Activated CD8-positive, alpha-beta memory T cell treated with anti-CD3 and anti-CD28 coated beads for 4 hours (primary cell): ENCODE data around the gene CIAO2B.
"Not testable (repeated sequence)": the region's sequence is repeated elsewhere in the genome, so short reads cannot be mapped to it uniquely, and the experiment has no call there.

Experiments
- DNase-seq, 2 donors: peaks; one replicate each; pipeline ENCODE4 v3.0.0-alpha.2; 2020; ENCODE audit warnings: low read depth in 2 of 2

The CIAO2B gene

DNA sequence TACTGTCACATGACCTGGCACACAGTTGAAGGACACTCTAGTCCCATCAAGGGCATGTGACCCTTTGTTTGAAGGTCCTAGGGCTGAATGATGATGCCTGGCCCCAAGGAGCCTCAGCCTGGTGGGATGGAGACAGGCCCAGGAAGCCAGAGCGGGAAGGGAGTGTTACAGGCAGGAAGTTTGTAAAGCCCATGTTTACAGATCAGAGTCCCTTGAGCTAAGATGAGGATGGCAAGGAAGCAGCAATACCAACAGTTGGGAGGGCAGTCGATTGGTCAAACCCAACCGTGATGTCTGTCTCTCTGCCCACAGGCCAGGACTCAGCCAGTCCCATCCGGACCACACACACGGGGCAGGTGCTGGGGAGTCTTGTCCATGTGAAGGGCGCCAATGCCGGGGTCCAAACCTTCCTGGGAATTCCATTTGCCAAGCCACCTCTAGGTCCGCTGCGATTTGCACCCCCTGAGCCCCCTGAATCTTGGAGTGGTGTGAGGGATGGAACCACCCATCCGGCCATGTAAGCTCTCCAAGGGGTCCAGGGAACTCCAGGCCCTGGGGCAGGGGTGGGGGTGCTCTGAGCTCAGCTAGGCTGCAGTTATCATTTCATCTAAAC, 3.6 kb upstream of the CIAO2B start:
- no peak for DNase-seq

DNA sequence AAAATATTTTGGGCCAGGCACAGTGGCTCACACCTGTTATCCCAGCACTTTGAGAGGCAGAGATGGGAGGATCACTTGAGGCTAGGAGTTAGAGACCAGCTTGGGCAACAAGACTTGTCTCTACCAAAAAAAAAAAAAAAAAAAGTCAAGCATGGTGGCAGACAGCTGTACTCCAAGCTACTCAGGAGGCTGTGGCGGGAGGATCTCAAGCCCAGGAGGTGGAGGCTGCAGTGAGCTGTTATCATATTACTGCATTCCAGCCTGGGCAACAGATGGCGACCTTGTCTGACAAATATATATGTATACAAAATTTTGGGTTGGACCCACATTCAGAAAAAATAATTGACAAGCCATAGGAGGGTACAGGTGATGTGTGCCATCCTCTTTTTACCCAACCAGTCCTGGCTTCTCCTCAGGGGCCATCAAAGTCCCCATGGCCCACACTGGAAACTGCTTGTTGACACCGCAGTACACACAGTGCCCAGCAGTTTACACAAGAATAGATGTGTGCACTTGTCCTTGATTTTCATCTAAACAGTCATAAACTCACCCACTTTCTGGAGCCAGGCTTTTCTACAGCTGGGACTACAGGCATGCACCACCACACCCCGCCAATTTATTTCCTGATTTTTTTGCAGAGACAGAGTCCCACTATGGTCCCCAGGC, 2.8 kb upstream of the CIAO2B start:
- no peak for DNase-seq

GRCh38 chr16:66936462-66936861, 2.3 kb upstream of the CIAO2B start:
- no peak for DNase-seq

- DNase-seq: no peak
Measured at GRCh38 chr16:66935314-66936011, 1.3 kb upstream of the CIAO2B start, which contains the start of gene CES2. Gene CES2 (plus strand): TSS chr16:66935516. CDS start chr16:66935636, 120 bp downstream.

DNA sequence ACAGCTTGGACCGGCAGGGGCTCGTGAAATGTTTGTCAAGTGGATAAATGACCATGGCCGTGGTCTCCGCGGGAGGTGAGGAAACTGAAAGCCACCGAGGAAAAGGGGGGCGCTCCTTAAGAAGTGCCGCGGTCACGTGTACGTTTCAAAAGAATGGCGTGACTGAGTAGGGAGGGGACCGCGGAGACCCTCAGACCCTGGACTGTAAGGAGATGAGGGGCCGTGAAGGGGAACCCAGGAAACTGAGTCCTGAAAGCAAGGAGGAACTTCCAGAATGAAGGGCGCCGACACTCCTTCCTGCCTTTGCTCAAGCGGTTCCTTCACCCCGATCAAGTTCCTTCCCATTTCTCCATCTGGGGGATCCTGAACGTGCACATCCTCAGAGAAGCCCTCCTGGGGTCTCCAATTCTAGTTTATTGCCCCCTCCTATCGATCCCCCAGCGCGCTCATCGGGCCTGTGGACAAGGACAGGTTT, 674 bp upstream of the CIAO2B start:
- not testable (repeated sequence) for DNase-seq

DNA sequence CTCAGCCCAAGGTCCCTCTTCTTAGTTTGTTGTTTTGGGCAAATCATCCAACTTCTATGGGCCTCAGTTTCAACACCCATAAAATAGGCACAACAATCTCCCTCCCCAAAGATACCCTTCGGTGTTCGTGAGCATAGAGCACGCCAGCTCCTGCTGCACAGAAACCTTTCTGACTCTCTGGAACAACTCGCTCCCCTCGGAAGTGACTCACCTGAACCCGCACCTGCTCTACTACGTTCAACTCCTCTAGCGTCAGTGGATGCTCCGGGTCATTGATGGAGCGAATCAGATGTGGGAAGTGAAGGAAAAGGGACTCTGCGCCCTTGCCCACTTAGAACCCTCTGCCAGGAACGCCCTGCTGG, 445 bp downstream of the CIAO2B start:
- peak; percentile 33 to 45 for DNase-seq

- DNase-seq: no peak
Measured at GRCh38 chr16:66932076-66932475, 2.1 kb downstream of the CIAO2B start.

DNA sequence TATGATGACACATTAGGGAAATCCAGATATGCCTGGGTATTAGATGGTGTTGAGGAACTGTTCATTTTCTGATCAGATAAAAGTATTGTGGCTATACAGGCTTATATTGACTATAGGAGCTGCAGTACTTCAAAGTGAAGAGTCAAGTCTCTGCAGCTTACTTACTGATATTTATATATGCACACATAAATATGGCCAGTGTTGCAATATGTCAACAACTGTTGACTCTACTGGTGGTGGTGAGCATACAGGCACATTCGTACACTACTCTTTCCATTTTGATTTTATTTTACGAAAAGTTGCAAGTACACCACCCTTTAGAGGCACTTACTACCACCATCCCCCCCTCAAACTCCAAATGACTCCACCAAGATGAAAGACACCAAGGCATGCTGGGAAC, 2.5 kb downstream of the CIAO2B start:
- DNase-seq: no peak

DNA sequence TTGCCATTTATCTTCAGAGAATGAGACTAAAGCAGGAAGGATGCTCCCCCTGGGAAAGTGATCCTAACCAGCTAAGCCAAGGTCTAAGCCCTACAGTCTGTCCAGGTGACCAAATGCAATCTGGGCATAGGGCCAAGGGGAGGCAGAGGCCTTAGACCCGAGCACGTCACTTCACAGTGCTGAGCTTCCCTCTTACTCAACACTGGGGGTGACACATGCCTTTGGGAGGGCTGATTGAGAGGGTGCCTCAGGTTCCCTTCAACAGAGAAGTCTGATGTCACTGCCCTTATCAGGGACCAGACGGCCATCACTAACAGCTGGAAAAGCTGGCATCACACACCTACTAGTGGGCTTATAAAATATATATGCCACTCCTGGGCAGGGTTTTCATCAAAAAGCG, 4.0 kb downstream of the CIAO2B start:
- DNase-seq: no peak

- DNase-seq: no peak
Measured at GRCh38 chr16:66928702-66929388, 5.4 kb downstream of the CIAO2B start.

GRCh38 chr16:66927918-66928649, 6.1 kb downstream of the CIAO2B start:
- DNase-seq: no peak

DNA sequence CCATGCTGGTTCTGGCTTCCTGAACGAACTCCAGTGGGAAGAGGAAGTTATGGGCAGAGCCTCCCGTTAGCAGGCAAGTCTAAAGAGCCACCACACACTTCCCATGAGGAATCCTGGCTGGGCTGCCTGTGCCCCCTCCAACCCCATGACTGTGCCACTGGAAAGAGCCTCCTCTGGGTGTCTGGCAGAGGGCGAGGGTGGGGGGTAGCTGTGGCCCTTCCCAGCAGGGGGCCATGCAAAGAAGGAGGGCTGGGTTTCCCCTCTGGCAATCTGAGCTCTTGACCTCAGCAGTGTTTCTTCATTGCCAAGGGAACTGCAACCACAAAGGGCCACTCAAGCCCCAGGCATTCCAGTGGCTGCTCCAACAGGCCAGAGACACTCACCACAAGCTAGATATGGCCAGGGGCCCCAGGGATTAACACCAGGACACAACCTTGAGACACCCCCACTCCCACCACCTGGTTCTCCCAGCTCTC, 7.2 kb downstream of the CIAO2B start:
- DNase-seq: no peak

GRCh38 chr16:66926171-66926947, 7.8 kb downstream of the CIAO2B start:
- no peak for DNase-seq

GRCh38 chr16:66925322-66925840, 8.8 kb downstream of the CIAO2B start, which contains the start of gene RRAD:
Gene RRAD (minus strand): TSS chr16:66925535. CDS start chr16:66925179, 356 bp downstream.
- DNase-seq: no peak

DNA sequence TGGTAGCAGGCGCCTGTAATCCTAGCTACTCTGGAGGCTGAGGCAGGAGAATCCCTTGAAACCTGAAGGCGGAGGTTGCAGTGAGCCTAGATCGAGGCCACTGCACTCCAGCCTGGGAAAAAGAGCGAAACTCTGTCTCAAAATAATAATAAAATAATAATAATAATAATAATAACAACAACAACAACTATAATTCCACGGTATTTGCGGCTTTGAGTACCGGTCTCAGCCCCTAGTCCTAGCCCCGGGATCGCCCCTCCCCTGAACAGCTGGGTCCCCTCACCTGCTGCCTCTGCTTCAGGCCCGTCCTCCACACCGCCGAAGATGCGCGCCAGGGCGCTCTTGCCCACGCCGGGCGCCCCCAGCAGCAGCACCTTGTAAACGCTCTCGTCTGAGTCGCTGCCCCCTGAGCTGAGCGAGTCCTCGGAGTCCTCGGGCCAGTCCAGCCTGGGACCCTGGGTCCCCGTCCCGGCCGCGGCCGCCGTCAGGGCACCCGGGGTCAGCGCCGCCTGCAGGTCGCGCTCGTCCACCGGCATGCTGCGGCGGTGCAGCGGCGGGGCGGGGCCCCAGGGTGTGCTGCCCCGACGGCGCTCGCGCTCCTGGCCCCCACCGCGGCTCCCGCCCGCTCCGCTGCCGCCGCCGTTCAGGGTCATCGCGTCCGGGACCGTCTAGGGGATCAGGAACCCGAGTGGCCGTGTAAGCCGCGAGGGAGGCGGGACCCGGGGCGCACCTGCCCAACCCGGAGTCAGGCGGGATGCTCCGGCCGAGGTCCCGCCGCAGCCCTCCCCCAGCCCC, 9.5 kb downstream of the CIAO2B start:
- no peak for DNase-seq

DNA sequence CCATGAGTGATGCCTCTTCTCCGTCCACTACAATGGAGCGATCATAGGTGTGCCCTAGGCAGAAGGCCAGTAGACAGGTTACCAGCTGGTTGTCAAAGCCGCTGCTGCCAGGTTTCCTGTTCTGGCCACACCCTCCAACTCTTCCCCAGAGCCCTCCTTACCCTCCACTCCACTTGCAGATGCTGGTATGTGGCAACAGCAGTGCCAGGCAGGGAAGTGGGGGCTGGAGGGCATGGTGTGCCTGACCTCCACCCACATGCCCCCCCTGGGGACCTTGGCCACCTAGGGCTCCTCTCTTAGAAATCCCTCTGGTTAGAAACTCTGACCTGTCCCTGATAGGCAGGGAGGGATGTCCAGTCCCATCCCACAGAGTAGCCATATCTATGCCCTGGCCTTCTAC, 10.3 kb downstream of the CIAO2B start:
- DNase-seq: no peak

DNA sequence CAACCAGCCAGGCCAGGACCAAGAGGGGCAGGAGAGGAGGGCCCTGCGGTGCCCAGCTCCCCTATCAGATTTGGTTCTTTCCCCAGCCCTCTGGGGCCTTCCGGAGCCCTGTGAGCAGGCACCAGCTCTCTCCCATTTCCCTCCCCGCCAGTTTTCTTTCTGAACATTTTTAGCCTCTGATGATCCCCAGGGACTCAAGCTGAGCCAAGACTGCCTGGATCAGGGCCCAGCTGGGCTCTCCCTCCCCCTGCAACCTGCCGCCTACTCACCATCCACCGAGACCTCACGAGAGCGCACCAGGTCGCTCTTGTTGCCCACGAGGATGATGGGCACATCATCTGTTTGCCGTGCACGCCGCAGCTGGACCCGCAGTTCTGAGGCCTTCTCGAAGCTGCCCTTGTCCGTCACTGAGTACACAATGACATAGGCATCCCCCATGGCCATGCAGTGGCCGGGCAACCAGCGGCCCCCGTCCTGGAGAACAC, 10.9 kb downstream of the CIAO2B start:
- DNase-seq: no peak

GRCh38 chr16:66921729-66922450, 12.3 kb downstream of the CIAO2B start:
- no peak for DNase-seq
